GM15510 (cell line): ENCODE data around the gene TSTD2.

ENCODE experiments used
- POLR2A ChIP-seq: IDR thresholded peaks from 3 replicates; pipeline ENCODE4 v1.6.1; 2011; ENCODE audit warnings: borderline replicate concordance; ENCODE audit not compliant: insufficient read length; ENCODE audit errors: extremely low read depth

The TSTD2 gene

GRCh38 chr9:97645720-97646119, 12.6 kb upstream of the TSTD2 start:
- no peak for TF ChIP-seq POLR2A

DNA sequence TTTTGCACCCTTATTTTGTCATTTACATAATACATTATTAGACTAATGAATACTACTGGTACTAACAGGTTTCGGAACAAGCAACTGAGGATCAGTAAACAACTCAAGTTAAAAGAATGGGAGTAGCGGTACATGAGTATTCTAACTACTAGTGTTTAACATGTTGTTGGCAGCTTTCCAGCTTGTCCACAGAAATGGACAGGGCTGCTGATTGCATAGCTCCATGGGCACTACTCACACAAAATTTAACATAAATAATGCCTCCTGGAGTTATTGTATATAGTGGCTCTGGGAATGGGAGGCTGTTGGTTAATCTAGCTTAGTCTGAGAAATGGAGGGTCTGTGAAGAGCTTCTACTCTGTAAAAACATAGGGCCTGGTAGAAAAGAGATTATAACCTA, 7.2 kb upstream of the TSTD2 start:
- no peak for TF ChIP-seq POLR2A

DNA sequence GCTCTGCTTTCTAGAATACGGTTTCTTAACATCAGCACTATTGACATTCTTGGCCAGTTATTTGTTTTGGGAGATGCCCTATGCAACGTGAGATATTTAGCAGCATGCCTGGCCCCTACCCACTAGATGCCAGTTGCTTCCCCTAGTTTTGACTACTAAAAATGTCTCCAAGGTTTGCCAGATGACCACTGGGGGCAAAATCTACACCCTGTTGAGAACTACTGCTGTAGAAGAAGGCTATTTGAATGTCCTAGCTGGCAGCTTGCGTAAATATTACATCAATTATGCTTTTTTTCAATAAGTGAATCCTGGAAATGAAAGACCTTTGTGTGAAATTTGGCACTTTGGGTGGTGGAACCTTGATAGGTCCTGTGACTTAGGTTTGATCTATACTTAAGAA, 5.5 kb upstream of the TSTD2 start:
- no peak for TF ChIP-seq POLR2A

- TF ChIP-seq POLR2A, result no peak
Measured at GRCh38 chr9:97636903-97637302, 3.7 kb upstream of the TSTD2 start.

DNA sequence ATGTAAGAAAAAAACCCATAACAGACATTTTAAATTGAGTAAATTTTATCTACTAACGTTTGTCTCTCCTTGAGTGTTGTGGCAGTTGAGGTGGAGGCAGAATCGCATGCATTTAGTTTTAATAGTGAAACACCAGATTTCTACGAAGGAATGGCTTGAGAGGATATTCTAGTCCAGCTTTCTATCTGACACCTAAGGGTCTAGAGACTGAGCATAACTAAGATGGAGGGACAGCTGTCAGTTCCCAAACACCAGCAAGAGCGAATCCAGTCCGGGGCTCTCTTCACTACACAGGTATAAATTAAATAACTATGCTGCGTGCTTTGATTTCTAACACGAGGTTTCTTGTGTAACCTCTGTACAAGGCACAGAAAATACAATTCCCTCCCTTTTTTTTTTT, 1.9 kb upstream of the TSTD2 start:
- TF ChIP-seq POLR2A, result no peak

DNA sequence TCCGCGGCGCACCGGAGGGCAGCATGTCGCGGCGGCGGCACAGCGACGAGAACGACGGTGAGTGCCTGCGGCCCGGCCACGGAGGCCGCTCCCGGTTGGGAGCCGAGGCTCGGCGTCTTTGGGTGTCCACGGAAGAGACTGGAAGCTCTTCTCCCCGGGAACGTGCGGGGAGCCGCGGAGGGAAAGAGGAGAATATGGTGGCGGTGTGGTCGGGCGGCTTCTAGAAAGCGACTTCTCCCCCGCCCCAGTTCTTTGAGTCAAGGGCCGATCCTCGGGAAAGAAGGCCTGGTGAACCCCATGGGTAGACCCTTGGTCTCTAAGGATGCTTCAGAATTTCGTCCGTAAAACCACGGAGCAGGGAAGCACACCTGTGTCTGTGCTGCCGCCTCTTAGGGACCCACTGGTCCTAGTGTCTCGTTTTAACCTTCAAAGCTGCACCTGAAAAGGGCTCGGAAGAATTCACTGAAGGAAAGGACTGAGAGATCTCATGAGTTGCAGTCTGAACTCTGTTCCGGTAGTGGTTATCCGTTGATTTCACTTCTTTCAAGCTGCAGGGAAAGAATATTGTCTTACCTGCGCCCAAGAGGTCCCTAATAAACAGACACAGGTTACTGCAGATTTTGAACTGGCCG, 807 bp upstream of the TSTD2 start:
- no peak for TF ChIP-seq POLR2A

DNA sequence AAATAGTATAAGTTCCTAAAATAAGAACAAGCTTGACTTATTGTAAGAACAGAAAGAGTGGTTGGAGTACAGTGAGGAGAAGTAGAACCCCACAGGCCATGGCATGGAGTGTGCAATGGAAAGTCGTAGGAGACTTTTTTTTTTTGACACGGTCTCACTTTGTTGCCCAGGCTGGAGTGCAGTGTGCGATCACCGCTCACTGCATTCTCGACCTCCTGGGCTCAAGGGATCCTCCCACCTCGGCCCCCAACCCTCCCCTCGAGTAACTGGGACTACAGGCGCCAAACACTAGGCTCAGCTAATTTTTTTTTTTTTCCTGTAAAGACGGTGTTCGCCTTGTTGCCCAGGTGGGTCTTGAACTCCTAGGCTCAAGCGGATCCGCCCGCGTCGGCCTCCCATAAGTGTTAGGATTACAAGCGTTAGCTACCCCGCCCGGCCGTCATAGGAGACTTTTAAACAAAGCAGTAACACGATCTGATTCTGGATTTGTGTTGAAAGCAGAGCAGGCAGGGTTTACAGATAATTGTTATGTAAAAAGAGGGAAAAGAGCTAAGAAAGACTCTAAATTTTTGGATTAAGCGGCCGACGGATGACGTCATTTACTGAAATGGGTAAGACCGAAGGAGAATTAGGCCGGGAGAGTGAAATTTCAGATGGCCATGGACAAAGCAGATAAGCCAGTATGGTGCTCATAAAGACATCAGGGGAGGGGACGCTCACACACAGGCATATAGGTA, 752 bp downstream of the TSTD2 start:
- no peak for TF ChIP-seq POLR2A

- TF ChIP-seq POLR2A, result no peak
Measured at GRCh38 chr9:97630591-97630990, 2.6 kb downstream of the TSTD2 start.

DNA sequence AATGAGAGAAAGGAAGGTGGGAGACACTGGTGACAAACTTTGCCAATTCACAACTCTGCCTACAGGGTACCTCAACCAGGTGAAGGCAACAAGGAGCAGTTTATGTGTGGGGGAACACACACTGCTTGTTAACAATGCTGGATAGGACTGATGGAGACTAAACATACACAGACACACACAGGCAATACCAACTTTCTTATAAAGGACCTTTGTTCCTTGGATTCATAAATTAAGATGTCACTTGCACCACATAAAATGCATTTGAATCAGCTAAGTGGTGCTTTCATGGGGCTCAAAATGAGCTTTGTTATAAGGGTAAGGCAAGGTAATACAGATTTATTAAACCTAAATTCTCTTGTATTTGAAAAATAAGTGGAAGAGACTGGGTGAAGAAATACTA, 4.0 kb downstream of the TSTD2 start:
- no peak for TF ChIP-seq POLR2A

- TF ChIP-seq POLR2A, result no peak
Measured at GRCh38 chr9:97628668-97629067, 4.5 kb downstream of the TSTD2 start.

GRCh38 chr9:97627624-97628023, 5.5 kb downstream of the TSTD2 start:
- no peak for TF ChIP-seq POLR2A

- TF ChIP-seq POLR2A, result no peak
Measured at GRCh38 chr9:97625620-97626019, 7.5 kb downstream of the TSTD2 start.

DNA sequence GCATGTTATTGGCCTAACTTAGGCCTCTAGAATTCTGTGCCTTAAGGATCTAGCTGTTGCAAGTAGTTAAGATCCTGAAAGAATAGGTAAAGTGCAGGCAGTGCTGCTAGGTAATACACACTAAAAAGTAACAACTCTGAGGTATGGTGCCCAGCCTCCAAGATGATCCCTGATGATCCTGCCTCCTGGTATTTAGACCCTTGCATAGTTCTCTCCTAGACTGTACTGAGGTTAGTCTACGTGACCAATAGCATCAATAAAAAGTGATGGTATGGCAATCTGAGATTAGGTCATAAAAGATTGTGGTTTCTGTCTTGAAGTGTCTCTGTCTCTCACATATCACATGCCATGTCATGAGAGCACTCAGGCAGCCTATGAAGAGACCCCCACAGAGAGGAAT, 9.2 kb downstream of the TSTD2 start:
- no peak for TF ChIP-seq POLR2A

DNA sequence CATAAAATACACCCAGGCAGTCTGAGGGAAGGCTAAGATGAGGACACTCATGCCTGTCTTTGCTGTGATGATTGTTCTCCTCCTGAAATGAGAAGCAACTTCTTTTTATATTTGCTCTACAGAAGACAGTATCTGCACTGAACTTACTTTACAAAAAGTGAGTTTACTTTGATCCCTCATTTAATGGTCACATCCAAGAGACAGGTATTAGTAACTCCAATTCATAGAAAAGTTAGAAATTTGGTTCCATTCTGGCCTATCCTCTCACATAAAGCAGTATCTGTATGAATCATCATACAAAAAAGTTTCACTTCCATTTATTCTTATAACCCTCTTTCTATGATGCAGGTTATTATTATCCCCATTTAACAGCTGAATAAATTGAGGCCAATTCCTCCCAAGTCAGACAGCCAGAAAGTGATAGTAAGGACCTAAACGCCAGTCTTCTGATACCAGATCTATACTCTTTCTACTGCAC, 15.2 kb downstream of the TSTD2 start:
- no peak for TF ChIP-seq POLR2A

- TF ChIP-seq POLR2A, result no peak
Measured at GRCh38 chr9:97615439-97616072, 17.6 kb downstream of the TSTD2 start.

DNA sequence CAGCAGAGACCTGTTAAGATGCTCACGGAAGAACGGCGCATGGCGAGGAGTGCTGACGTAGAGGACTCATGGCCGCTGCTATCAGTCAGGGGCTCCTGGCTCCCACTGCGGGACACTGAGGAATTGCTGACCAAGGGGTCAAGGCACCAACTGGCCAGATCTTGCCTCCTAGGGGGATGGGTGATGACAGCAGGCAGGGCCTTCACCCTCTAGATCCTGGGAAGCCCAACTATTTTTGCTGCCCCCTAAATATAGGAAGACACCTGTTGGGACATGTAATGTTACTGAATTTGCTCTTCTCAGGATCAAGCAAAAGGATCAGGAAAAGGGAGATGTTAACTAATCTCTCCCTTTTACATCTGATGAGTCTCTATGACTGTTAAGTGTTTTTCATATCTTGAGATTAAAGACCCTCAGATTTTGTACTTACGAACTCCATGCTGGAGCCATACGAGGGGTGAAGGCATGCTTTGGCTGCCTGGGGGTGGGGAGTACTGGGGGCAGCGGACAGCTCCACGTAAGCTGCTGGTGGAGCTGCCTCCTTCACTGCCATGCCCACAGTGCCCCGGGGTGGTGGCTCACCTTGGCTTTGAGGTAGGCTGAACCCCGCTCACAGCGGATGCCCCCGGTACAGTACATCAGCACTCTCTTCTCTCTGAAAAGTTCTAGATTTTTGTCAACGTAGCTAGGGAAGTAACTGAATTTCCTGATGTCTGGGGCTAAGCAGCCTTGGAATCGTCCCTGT, 28.1 kb downstream of the TSTD2 start:
- TF ChIP-seq POLR2A, result no peak

DNA sequence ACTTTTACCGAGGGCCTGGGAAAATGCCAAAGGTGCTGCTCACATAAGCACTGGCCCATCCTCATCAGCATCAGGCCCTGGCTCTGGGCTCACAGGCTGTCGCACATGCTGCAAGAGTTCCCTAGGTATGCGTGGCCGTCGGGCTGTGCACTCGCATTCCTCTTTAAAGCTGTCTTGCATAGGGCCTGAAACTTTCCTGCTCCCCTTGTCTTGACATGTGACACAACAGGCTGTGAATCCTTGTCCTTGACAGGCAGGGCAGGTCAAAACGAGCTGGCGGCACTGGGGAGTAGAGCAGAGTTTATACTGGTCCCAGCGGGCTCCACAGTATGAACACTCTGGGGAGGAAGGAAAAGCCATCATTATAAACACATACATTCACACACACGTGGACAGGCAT, 30.7 kb downstream of the TSTD2 start:
- TF ChIP-seq POLR2A, result no peak
